M059J (cell line): ENCODE results near the gene UNC50. TPM values are rescaled to one million over a fixed set of nuclear protein-coding genes. Genes with fewer than 3 reads are reported as not detected.
"Not testable (repeated sequence)": the region's sequence is repeated elsewhere in the genome, so short reads cannot be mapped to it uniquely, and the experiment has no call there.

Experiments
- DNase-seq: peaks from one replicate; pipeline ENCODE4 v3.0.0-alpha.2; 2012; ENCODE audit warnings: low read depth
- total RNA-seq: library from RNA; depleted of rRNA; stranded (reverse); fragments of >200 nt; shearing (Covaris generic); gene quantifications from 2 replicates; pipeline ENCODE4 v1.2.3, GENCODE V29; 2014

Gene UNC50
- total RNA-seq, 1 experiment from 2014 or later, result 63.3 TPM

- peak; percentile 40 for DNase-seq
Measured at GRCh38 chr2:98608962-98609604, 694 bp downstream of the UNC50 start.

- no peak for DNase-seq
Measured at GRCh38 chr2:98614024-98614739, 5.8 kb downstream of the UNC50 start.

- DNase-seq, result no peak
Measured at GRCh38 chr2:98615481-98615880, 7.1 kb downstream of the UNC50 start.

GRCh38 chr2:98617149-98617548 is 8.8 kb downstream of the UNC50 start:
- DNase-seq, result no peak

GRCh38 chr2:98623657-98624056 is 15.3 kb downstream of the UNC50 start:
- DNase-seq, result no peak

- no peak for DNase-seq
Measured at GRCh38 chr2:98632351-98632750, 24.0 kb downstream of the UNC50 start.

- peak; percentile 44 for DNase-seq
Measured at GRCh38 chr2:98634406-98635092, 26.2 kb downstream of the UNC50 start.

- no peak for DNase-seq
Measured at GRCh38 chr2:98637401-98638147, 29.2 kb downstream of the UNC50 start.

GRCh38 chr2:98643496-98644100 is 35.2 kb downstream of the UNC50 start:
- no peak for DNase-seq

- DNase-seq, result peak; percentile 45
Measured at GRCh38 chr2:98647636-98648035, 39.2 kb downstream of the UNC50 start.

- DNase-seq, result no peak
Measured at GRCh38 chr2:98648451-98648850, 40.1 kb downstream of the UNC50 start.

GRCh38 chr2:98649135-98649991 is 41.0 kb downstream of the UNC50 start:
- DNase-seq, result peak; percentile 65

- DNase-seq, result no peak
Measured at GRCh38 chr2:98649992-98650375, 41.6 kb downstream of the UNC50 start.

GRCh38 chr2:98650998-98651397 is 42.6 kb downstream of the UNC50 start:
- no peak for DNase-seq

GRCh38 chr2:98654699-98655495 is 46.5 kb downstream of the UNC50 start:
- no peak for DNase-seq

GRCh38 chr2:98656800-98657199 is 48.4 kb downstream of the UNC50 start:
- DNase-seq, result no peak

GRCh38 chr2:98658816-98659490 is 50.6 kb downstream of the UNC50 start:
- no peak for DNase-seq

- not testable (repeated sequence) for DNase-seq
Measured at GRCh38 chr2:98659491-98659840, 51.1 kb downstream of the UNC50 start.

GRCh38 chr2:98663511-98664090 is 55.2 kb downstream of the UNC50 start:
- DNase-seq, result no peak
